Activated T-helper 17 cell treated with anti-CD3 and anti-CD28 coated beads, Interleukin-2, amount 50 U/mL, for 72 hours (primary cell): ENCODE results near the gene RARS1. TPM values are rescaled to one million over a fixed set of nuclear protein-coding genes. Genes with fewer than 3 reads are reported as not detected.
A peak's percentile ranks its signal among the peaks of the same experiment; 100 is the strongest.
"Not testable (repeated sequence)": the region's sequence is repeated elsewhere in the genome, so short reads cannot be mapped to it uniquely, and the experiment has no call there.

ENCODE experiments used
- ATAC-seq: fragments of 150-1000 bp; cut with Tn5 transposase; replicated peaks from 2 replicates; pipeline ENCODE4 v1.10.0; 2021; ENCODE audit warnings: mild to moderate bottlenecking, moderate library complexity
- H3K27ac Mint-ChIP-seq: one replicate; pipeline ENCODE4 v1.8.0; 2022; ENCODE audit warnings: mixed read lengths
- H3K27me3 Mint-ChIP-seq: one replicate; pipeline ENCODE4 v1.8.0; 2022; ENCODE audit warnings: mixed read lengths
- H3K36me3 Mint-ChIP-seq: one replicate; pipeline ENCODE4 v1.8.0; 2022; ENCODE audit warnings: low read depth, mild to moderate bottlenecking, mixed read lengths
- H3K4me1 Mint-ChIP-seq: one replicate; pipeline ENCODE4 v1.8.0; 2022; ENCODE audit warnings: mixed read lengths
- H3K4me3 Mint-ChIP-seq: one replicate; pipeline ENCODE4 v1.8.0; 2022; ENCODE audit warnings: mild to moderate bottlenecking, mixed read lengths
- H3K9me3 Mint-ChIP-seq: one replicate; pipeline ENCODE4 v1.8.0; 2022; ENCODE audit warnings: mixed read lengths
- total RNA-seq, 2 donors: library from RNA; stranded (reverse); gene quantifications; one replicate each; pipeline ENCODE4 v1.2.3, GENCODE V29; 2022

Gene RARS1
- total RNA-seq, 2 donors from 2014 or later = 86.0 to 121 TPM

DNA sequence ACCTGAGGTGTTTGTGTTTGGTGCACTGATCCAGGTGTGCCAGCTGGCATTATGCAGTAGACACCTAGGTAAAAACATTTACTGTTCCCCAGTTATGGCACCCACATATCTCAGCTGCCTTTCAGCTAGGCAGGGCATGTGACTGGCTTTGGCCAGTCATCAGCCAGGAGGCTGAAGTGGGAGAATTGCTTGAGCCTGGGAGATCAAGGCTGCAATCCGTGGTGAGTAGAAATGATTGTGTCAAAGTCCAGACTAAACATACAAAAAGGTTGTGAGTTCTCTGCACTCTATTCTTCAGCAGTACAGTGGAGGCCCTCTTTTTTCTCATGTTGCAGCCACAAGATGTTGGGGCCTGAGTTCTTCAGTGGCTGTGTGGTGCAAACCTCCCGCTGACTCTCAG, 39.6 kb downstream of the RARS1 start:
- no peak for ATAC-seq
- Mint-ChIP-seq H3K4me3 (no peak overlapping the region), H3K9me3 (no peaks in the 10 kb centered on the region), H3K36me3 (no peaks in the 10 kb centered on the region), H3K27me3 (peaks cover 20% of the 10 kb centered on the region), H3K4me1 (no peaks in the 10 kb centered on the region), H3K27ac (no peak overlapping the region)

DNA sequence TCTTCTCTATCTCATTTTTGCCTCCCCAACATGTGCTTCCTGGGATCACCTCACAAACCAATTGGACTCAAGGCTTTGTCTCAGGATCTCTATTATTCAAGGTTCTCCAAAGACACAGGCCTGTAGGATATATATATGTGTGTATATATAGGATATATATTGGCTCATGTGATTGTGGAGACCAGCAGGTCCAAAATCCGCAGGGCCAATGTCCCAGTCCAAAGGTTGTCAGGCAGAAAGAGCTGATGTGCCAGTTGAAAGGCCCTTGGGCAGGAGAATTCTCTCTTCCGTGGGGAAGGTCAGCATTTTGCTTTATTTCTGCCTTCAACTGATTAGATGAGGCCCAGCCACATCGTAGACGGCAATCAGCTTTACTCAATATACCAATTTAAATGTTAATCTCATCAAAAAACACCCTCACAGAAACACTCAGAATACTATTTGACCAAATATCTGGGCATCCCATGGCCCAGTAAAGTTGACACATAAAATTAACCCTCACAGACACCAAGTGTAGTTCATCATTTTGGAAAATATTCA, 41.6 kb downstream of the RARS1 start:
- Mint-ChIP-seq H3K36me3 (no peaks in the 10 kb centered on the region), H3K4me1 (no peaks in the 10 kb centered on the region), H3K27ac (no peak overlapping the region), H3K4me3 (no peak overlapping the region), H3K27me3 (peaks cover 24% of the 10 kb centered on the region), H3K9me3 (no peaks in the 10 kb centered on the region)
- ATAC-seq = no peak

- Mint-ChIP-seq H3K27me3 (peaks cover 28% of the 10 kb centered on the region), H3K36me3 (no peaks in the 10 kb centered on the region), H3K4me3 (peak within 1 kb of the TSS; percentile 63), H3K27ac (no peak within 1 kb of the TSS), H3K4me1 (no peaks in the 10 kb centered on the region), H3K9me3 (no peaks in the 10 kb centered on the region)
- no peak for ATAC-seq
These were observed 42.5 kb downstream of the RARS1 start, which contains the start of gene FBLL1 for GRCh38 chr5:168528521-168529373. TSS of gene FBLL1 (plus strand) at chr5:168529305. CDS start at chr5:168529505, 200 bp downstream.

DNA sequence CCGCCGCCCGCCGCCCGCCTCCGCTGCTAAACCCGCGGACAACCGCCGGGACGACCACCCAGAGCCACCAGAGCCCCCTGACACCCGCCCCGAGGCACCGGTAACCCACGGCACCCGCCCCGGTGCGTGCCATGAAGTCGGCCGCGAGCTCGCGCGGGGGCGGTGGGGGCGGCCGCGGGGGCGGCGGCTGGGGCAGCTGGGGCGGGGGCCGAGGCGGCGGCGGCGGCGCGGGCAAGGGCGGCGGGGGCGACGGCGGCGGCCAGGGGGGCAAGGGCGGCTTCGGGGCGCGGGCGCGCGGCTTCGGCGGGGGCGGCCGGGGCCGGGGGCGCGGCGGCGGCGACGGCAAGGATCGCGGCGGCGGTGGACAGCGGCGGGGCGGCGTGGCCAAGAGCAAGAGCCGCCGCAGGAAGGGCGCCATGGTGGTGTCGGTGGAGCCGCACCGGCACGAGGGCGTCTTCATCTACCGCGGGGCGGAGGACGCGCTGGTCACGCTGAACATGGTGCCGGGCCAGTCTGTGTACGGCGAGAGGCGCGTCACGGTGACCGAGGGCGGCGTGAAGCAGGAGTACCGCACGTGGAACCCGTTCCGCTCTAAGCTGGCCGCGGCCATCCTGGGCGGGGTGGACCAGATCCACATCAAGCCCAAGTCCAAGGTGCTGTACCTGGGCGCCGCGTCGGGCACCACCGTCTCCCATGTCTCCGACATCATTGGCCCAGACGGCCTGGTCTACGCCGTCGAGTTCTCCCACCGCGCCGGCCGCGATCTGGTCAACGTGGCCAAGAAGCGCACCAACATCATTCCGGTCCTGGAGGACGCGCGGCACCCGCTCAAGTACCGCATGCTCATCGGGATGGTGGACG, 43.3 kb downstream of the RARS1 start:
- Mint-ChIP-seq H3K27ac (no peak overlapping the region), H3K4me3 (peak overlapping the region; percentile 63), H3K36me3 (no peaks in the 10 kb centered on the region), H3K4me1 (no peaks in the 10 kb centered on the region), H3K9me3 (no peaks in the 10 kb centered on the region), H3K27me3 (peaks cover 28% of the 10 kb centered on the region)
- no peak for ATAC-seq

DNA sequence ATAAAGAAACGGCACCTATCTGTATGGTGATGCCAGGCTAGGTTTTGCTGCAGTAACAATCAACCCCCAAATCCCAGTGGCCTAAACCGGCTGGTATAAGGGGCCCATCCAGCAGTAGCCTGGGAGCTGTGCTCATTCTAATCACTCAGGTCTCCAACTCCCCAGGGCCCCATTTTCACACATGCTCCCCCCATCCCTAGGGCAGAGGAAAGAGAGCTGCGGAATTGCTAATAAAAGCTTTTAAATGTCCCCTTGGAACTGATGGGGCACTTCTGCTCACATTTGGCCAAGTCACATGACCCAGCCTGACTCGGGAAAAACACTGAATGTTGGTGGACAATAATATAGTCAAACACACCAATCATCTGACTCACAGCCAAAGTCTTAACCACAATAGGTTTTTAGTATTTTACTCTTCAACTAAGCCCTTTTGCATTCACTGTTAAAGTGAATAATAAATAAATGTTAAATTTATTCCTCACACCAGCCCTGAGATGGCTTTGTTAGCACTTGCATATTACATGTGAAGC, 44.4 kb downstream of the RARS1 start:
- no peak for ATAC-seq
- no peaks in the 10 kb centered on the region for H3K9me3 Mint-ChIP-seq
- peak overlapping the region; percentile 62 for H3K4me3 Mint-ChIP-seq
- peaks cover 28% of the 10 kb centered on the region for H3K27me3 Mint-ChIP-seq
- H3K36me3 Mint-ChIP-seq = no peaks in the 10 kb centered on the region
- no peaks in the 10 kb centered on the region for H3K4me1 Mint-ChIP-seq
- no peak overlapping the region for H3K27ac Mint-ChIP-seq

DNA sequence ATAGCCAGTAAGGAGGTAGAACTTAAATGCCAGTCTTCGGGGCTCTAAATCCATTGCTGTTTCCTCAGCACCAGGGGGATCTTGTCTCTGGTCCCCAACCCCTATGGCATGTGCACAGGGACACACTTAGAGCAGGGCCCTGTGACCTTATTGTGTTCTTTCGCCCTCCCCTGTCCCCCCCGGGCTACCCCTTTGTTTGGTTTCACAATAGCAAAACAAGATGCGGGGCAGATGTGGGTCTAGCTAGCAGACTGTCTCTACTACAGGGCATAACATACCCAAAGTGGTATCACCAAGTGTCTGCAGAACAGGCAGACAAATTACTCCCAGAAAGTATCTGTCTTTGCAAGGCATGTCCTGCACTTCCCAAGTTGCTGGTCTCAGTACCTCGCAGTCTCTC, 44.9 kb downstream of the RARS1 start:
- Mint-ChIP-seq H3K4me1 (no peaks in the 10 kb centered on the region), H3K4me3 (no peak overlapping the region), H3K36me3 (no peaks in the 10 kb centered on the region), H3K9me3 (no peaks in the 10 kb centered on the region), H3K27ac (no peak overlapping the region), H3K27me3 (peaks cover 28% of the 10 kb centered on the region)
- no peak for ATAC-seq

DNA sequence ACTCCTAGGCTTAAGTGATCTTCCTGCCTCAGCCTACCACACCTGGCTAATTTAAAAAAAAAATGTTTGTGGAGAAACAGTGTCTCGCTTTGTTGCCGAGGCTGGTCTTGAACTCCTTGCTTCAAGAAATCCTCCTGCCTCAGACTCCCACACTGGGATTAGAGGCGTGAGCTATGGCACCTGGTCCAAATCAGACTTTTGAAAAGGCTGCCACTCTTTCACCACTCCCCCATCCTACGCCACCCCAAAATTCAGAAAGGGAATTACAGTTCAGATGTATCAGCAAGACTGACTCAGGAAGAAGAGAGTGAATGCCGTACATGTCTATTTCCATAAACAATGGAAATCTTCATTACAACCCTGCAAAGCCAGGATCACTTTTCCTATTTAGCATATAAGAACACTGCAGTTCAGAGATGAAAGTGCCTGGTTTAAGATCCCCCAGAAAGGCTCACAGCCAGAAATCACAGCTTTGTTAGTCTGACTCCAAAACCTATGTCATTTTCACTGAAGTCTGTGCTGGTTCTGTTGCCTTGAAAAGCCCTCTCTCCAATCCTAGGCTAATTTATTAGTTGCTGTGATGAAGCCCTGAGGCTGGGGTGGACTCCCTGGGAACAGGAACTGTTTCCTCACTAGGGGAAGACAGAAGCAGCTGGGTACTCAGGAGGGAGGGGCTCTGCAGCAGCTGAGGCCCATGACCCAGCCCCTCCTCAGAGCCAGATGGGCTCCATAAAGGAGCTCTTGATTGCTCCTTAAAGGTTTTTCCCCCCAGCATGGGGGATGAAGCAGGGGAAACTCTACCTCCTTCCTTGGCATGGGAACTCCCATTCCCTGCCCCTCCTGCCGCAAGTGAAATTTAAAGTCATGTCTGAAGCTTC, 46.0 kb downstream of the RARS1 start:
- no peak overlapping the region for H3K4me3 Mint-ChIP-seq
- ATAC-seq = no peak
- no peaks in the 10 kb centered on the region for H3K9me3 Mint-ChIP-seq
- no peaks in the 10 kb centered on the region for H3K36me3 Mint-ChIP-seq
- no peak overlapping the region for H3K27ac Mint-ChIP-seq
- H3K27me3 Mint-ChIP-seq = peaks cover 28% of the 10 kb centered on the region
- no peaks in the 10 kb centered on the region for H3K4me1 Mint-ChIP-seq

GRCh38 chr5:168534351-168534750, 48.1 kb downstream of the RARS1 start:
- not testable (repeated sequence) for H3K4me1 Mint-ChIP-seq, H3K4me3 Mint-ChIP-seq, ATAC-seq, H3K27ac Mint-ChIP-seq, H3K36me3 Mint-ChIP-seq, H3K9me3 Mint-ChIP-seq
- H3K27me3 Mint-ChIP-seq = peaks cover 18% of the 10 kb centered on the region

GRCh38 chr5:168537176-168537575, 50.9 kb downstream of the RARS1 start:
- ATAC-seq = no peak
- no peak overlapping the region for H3K4me3 Mint-ChIP-seq
- H3K9me3 Mint-ChIP-seq = no peaks in the 10 kb centered on the region
- peaks cover 7% of the 10 kb centered on the region for H3K27me3 Mint-ChIP-seq
- no peaks in the 10 kb centered on the region for H3K4me1 Mint-ChIP-seq
- no peaks in the 10 kb centered on the region for H3K36me3 Mint-ChIP-seq
- no peak overlapping the region for H3K27ac Mint-ChIP-seq

DNA sequence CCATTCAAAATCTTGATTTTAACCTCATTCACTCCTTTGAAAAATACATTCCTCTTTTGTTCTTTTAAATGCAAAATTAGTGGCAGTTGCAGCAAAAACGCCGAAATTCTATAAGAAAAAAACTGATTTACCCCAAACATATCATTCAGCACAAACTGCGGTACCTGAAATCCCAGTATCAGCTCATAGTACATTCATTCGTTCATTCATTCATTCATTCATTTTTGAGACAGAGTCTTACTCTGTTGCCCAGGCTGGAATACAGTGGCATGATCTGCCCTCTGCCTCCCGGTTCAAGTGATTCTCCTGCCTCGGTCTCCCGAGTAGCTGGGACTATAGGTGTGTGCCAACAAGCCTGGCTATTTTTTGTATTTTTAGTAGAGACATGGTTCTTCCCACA, 63.3 kb downstream of the RARS1 start:
- no peak overlapping the region for H3K4me3 Mint-ChIP-seq
- peaks cover 6% of the 10 kb centered on the region for H3K9me3 Mint-ChIP-seq
- H3K27me3 Mint-ChIP-seq = no peaks in the 10 kb centered on the region
- peaks cover 11% of the 10 kb centered on the region for H3K4me1 Mint-ChIP-seq
- ATAC-seq = no peak
- no peak overlapping the region for H3K27ac Mint-ChIP-seq
- peaks cover 64% of the 10 kb centered on the region for H3K36me3 Mint-ChIP-seq

GRCh38 chr5:168550656-168551055, 64.4 kb downstream of the RARS1 start:
- Mint-ChIP-seq H3K27me3 (no peaks in the 10 kb centered on the region), H3K36me3 (peaks cover 75% of the 10 kb centered on the region), H3K27ac (no peak overlapping the region), H3K9me3 (no peaks in the 10 kb centered on the region), H3K4me3 (no peak overlapping the region), H3K4me1 (peaks cover 11% of the 10 kb centered on the region)
- ATAC-seq = no peak

DNA sequence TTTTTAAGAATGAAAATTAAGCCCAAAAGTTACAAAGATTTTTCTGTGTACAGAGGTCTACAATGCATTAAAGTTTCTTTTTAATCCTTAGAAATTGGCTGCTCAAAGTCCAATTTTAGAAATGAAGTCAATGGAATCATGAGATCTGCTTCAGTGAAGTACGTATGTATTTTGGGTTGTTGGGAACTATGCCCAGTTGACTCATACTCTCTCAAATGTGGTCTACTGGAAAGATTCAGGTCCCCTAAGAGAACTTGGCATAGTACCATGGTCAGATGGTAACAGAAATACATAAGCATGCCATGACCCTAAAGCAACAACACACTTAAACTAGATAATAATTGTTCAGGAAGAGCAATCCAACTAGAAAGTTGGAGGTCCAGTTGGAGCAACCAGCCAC, 65.9 kb downstream of the RARS1 start:
- Mint-ChIP-seq H3K36me3 (peaks cover 89% of the 10 kb centered on the region), H3K9me3 (no peaks in the 10 kb centered on the region), H3K27ac (no peak overlapping the region), H3K27me3 (no peaks in the 10 kb centered on the region), H3K4me3 (no peak overlapping the region), H3K4me1 (peaks cover 11% of the 10 kb centered on the region)
- no peak for ATAC-seq

GRCh38 chr5:168553377-168554130, 67.3 kb downstream of the RARS1 start:
- Mint-ChIP-seq H3K4me1 (peaks cover 11% of the 10 kb centered on the region), H3K36me3 (peaks cover 91% of the 10 kb centered on the region)
- no peak for ATAC-seq

More at GRCh38 chr5:168553377-168554130, 67.3 kb downstream of the RARS1 start:
- Mint-ChIP-seq H3K9me3 (no peaks in the 10 kb centered on the region), H3K4me3 (no peak overlapping the region), H3K27me3 (no peaks in the 10 kb centered on the region), H3K27ac (no peak overlapping the region)
